Endothelial cell of umbilical vein (primary cell): ENCODE results near the gene RRM2. TPM values are rescaled to one million over a fixed set of nuclear protein-coding genes. Genes with fewer than 3 reads are reported as not detected.
"Not testable (repeated sequence)": the region's sequence is repeated elsewhere in the genome, so short reads cannot be mapped to it uniquely, and the experiment has no call there.

Source experiments
- BruUV-seq: library from RNA; stranded (reverse); fragments of 400-500 nt; replicated peaks from 2 replicates; lab custom pipeline; 2021; lab: Mats Ljungman, UMichigan
- CTCF ChIA-PET: fragments of 300-600, 350-600 bp; sonication (Branson Sonifier 250); formaldehyde crosslinking; loops from one replicate; lab custom pipeline; 2021; ENCODE audit warnings: antibody characterized with exemption, inconsistent platforms; lab: Charles Lee
- POLR2A ChIA-PET: fragments of 300-600, 350-600 bp; sonication (Branson Sonifier 250); formaldehyde crosslinking; loops from one replicate; lab custom pipeline; 2021; ENCODE audit warnings: antibody characterized with exemption, inconsistent platforms; lab: Charles Lee
- DNase-seq: peaks from one replicate; pipeline ENCODE4 v3.0.0-alpha.2; 2011; ENCODE audit warnings: low read depth, low spot score
- FAIRE-seq: peaks from 2 replicates; lab custom pipeline; 2011; peaks lifted over from hg19 to GRCh38; lab: Jason Lieb, UNC
- H2AFZ ChIP-seq: 2 replicates; pipeline ENCODE4 v1.6.0; 2012; ENCODE audit warnings: low read depth, low read length, control low read depth, inconsistent platforms
- H3K27ac ChIP-seq: 2 replicates; pipeline ENCODE4 v1.5.1; 2011; ENCODE audit warnings: low read depth, mild to moderate bottlenecking, control low read depth, low read length, moderate library complexity; ENCODE audit not compliant: insufficient read depth
- H3K27me3 ChIP-seq, 2 experiments: 2 replicates each; pipeline versions ENCODE4 v1.6.0 to v1.6.1; 2011; ENCODE audit warnings: low read length in 2 of 2, mixed read lengths in 1 of 2; ENCODE audit not compliant: control insufficient read depth in 2 of 2, insufficient read depth in 2 of 2
- H3K36me3 ChIP-seq, 2 experiments: 2 replicates in 1 of 2; 3 replicates in 1 of 2; pipeline ENCODE4 v1.5.1; 2011; ENCODE audit warnings: low read length in 2 of 2, mild to moderate bottlenecking in 1 of 2, moderate library complexity in 1 of 2; ENCODE audit not compliant: control insufficient read depth in 2 of 2, insufficient read depth in 2 of 2; ENCODE audit errors: extremely low read depth in 1 of 2
- H3K4me1 ChIP-seq: 3 replicates; pipeline ENCODE4 v1.5.1; 2011; ENCODE audit warnings: mild to moderate bottlenecking, low read length; ENCODE audit not compliant: control insufficient read depth, insufficient read depth; ENCODE audit errors: extremely low read depth
- H3K4me2 ChIP-seq: 2 replicates; pipeline ENCODE4 v1.6.1; 2011; ENCODE audit warnings: low read length, control low read depth, mixed read lengths; ENCODE audit not compliant: insufficient read depth
- H3K4me3 ChIP-seq, 3 experiments: fragments of 200-600 bp in 1 of 3; sonication (generic), shearing (Covaris generic) in 1 of 3; replicated peaks in 1 of 3; 2 replicates each; pipeline ENCODE4 v1.5.1; 2011 to 2016; ENCODE audit warnings: control low read depth in 3 of 3, low read length in 3 of 3, mild to moderate bottlenecking in 2 of 3, inconsistent platforms in 1 of 3, low read depth in 1 of 3, moderate library complexity in 1 of 3; ENCODE audit not compliant: insufficient read depth in 1 of 3
- H3K79me2 ChIP-seq: 2 replicates; pipeline ENCODE4 v1.6.0; 2012; ENCODE audit warnings: low read length, inconsistent platforms; ENCODE audit not compliant: control insufficient read depth, insufficient read depth
- H3K9ac ChIP-seq: replicated peaks from 2 replicates; pipeline ENCODE3; 2011; ENCODE audit warnings: low read length, control low read depth; ENCODE audit not compliant: insufficient read depth; ENCODE audit errors: extremely low read depth
- H3K9me1 ChIP-seq: replicated peaks from 3 replicates; pipeline ENCODE4 v1.6.0; 2011; ENCODE audit warnings: mild to moderate bottlenecking, low read length; ENCODE audit not compliant: control insufficient read depth, insufficient read depth; ENCODE audit errors: extremely low read depth
- H3K9me3 ChIP-seq: replicated peaks from 2 replicates; pipeline ENCODE4 v1.5.1; 2012; ENCODE audit warnings: low read length, inconsistent platforms; ENCODE audit not compliant: control insufficient read depth, insufficient read depth
- H4K20me1 ChIP-seq: replicated peaks from 2 replicates; pipeline ENCODE3; 2011; ENCODE audit warnings: mild to moderate bottlenecking, low read length; ENCODE audit not compliant: control insufficient read depth, insufficient read depth; ENCODE audit errors: extremely low read depth
- CTCF ChIP-seq, 2 donors: IDR thresholded peaks; 1 replicate in 1 of 2; 2 replicates in 1 of 2; pipeline ENCODE4 v1.5.1; 2011; ENCODE audit warnings: low read length in 2 of 2, mild to moderate bottlenecking in 2 of 2, moderate library complexity in 2 of 2, control low read depth in 1 of 2, inconsistent platforms in 1 of 2, low read depth in 1 of 2; ENCODE audit not compliant: insufficient read depth in 1 of 2; ENCODE audit errors: extremely low read depth in 1 of 2
- EZH2 ChIP-seq: IDR thresholded peaks from 2 replicates; pipeline ENCODE4 v1.6.1; 2012; ENCODE audit warnings: borderline replicate concordance, low read depth, mild to moderate bottlenecking, moderate library complexity, low read length, inconsistent platforms; ENCODE audit not compliant: severe bottlenecking
- FOS ChIP-seq: IDR thresholded peaks from 2 replicates; pipeline ENCODE4 v1.6.1; 2011; ENCODE audit warnings: mild to moderate bottlenecking, low read length, moderate library complexity, borderline replicate concordance; ENCODE audit not compliant: insufficient read depth
- GATA2 ChIP-seq: IDR thresholded peaks from 2 replicates; pipeline ENCODE4 v1.7.0; 2011; ENCODE audit warnings: low read depth, mild to moderate bottlenecking, moderate library complexity, mixed read lengths, low read length; ENCODE audit not compliant: insufficient read length, insufficient read depth
- JUN ChIP-seq: IDR thresholded peaks from 2 replicates; pipeline ENCODE4 v1.6.1; 2011; ENCODE audit warnings: borderline replicate concordance, low read depth; ENCODE audit not compliant: insufficient read length, insufficient read depth
- MAX ChIP-seq: IDR thresholded peaks from 2 replicates; pipeline ENCODE4 v1.6.1; 2011; ENCODE audit not compliant: insufficient read depth, insufficient read length
- MYC ChIP-seq: IDR thresholded peaks from one replicate; pipeline ENCODE4 v1.6.1; 2011; ENCODE audit warnings: mild to moderate bottlenecking, low read depth, low read length
- POLR2A ChIP-seq: IDR thresholded peaks from 2 replicates; pipeline ENCODE4 v1.6.1; 2012; ENCODE audit warnings: low read depth, mild to moderate bottlenecking, control low read depth, low read length
- POLR2AphosphoS5 ChIP-seq: IDR thresholded peaks from 2 replicates; pipeline ENCODE4 v1.6.1; 2012; ENCODE audit warnings: low read depth, mild to moderate bottlenecking, control low read depth, low read length, moderate library complexity; ENCODE audit not compliant: insufficient read depth
- dilution Hi-C: fragments of 300-500 bp; cut with MboI; formaldehyde crosslinking; loops from one replicate; pipeline ENCODE4 v1.15.0; 2019; ENCODE audit warnings: low sequenced_read_pairs; ENCODE audit not compliant: extremely low pct_ligation_motif_present
- intact Hi-C: fragments of 100-400 bp; cut with micrococcal nuclease; formaldehyde crosslinking; loops from one replicate; pipeline ENCODE4 v1.10.0; 2022
- polyA plus RNA-seq, 4 experiments: library from polyadenylated mRNA; depleted of rRNA in 3 of 4; stranded (reverse) in 3 of 4; unstranded in 1 of 4; fragments of >200 nt; gene quantifications; 2 replicates each; pipeline versions ENCODE4 v1.2.1 to v1.2.3, GENCODE V29; 2011 to 2012; ENCODE audit warnings: missing spikeins in 1 of 4
- total RNA-seq: library from RNA; stranded (reverse); gene quantifications from 2 replicates; pipeline ENCODE4 v1.2.3, GENCODE V29; 2021

RRM2 gene
- total and polyA plus RNA-seq, 2 donors (not counting 3 experiments of a cell fraction or from before 2014, with no cell fraction given), result 40.9 to 246 TPM

- BruUV-seq, result no TSS peak
- no peak overlapping the region for H3K27ac ChIP-seq
- TF ChIP-seq MYC, result no peak
- TF ChIP-seq MAX, result no peak
- TF ChIP-seq EZH2, result peak; percentile 85
- no peak for TF ChIP-seq POLR2AphosphoS5
- no peak for TF ChIP-seq JUN
- TF ChIP-seq GATA2, result no peak
- TF ChIP-seq FOS, result no peak
- no peak for TF ChIP-seq POLR2A
- TF ChIP-seq CTCF (IDR thresholded peaks at IDR 0.05; ENCODE audit: extremely low read depth in 1 of 2, insufficient read depth in 1 of 2, low read depth in 1 of 2, low read length in 2 of 2), result no peak
- no peak for DNase-seq
- H3K4me2 ChIP-seq, result no peak overlapping the region
- POLR2A ChIA-PET, result no interaction called here
- H3K9me3 ChIP-seq, result no peaks in the 10 kb centered on the region
- no peak overlapping the region for H3K4me3 ChIP-seq
- dilution Hi-C loops, result no loop called here
- no peaks in the 10 kb centered on the region for H3K36me3 ChIP-seq
- no peaks in the 10 kb centered on the region for H3K4me1 ChIP-seq
- no peaks in the 10 kb centered on the region for H3K79me2 ChIP-seq
- H3K9me1 ChIP-seq, result no peaks in the 10 kb centered on the region
- no peak overlapping the region for H3K9ac ChIP-seq
- intact Hi-C loops, result no loop called here
- no peaks in the 10 kb centered on the region for H4K20me1 ChIP-seq
- CTCF ChIA-PET, result interaction anchor here (0.6 to 20.2 kb wide), 5 partner anchors 8 to 344 kb away, joined by 3 to 485 read pairs (median 5); no protein-coding TSS in a partner anchor
- H2AFZ ChIP-seq, result no peak overlapping the region
- H3K27me3 ChIP-seq, result peaks cover 21 to 33% of the 10 kb centered on the region in 2 experiments
- no peak for FAIRE-seq
Measured at GRCh38 chr2:10091182-10091888, 31.2 kb upstream of the RRM2 start.

GRCh38 chr2:10091889-10092244 lies 30.7 kb upstream of the RRM2 start:
- BruUV-seq, H2AFZ ChIP-seq, POLR2A ChIA-PET, H3K4me3 ChIP-seq, intact Hi-C loops, H3K79me2 ChIP-seq, H3K36me3 ChIP-seq, H4K20me1 ChIP-seq, DNase-seq, H3K4me1 ChIP-seq, H3K27ac ChIP-seq, H3K9me1 ChIP-seq, H3K9ac ChIP-seq, H3K4me2 ChIP-seq, H3K9me3 ChIP-seq, dilution Hi-C loops, FAIRE-seq: not testable (repeated sequence)
- peaks cover 21 to 33% of the 10 kb centered on the region in 2 experiments for H3K27me3 ChIP-seq
- CTCF ChIA-PET, result interaction anchor here (0.6 to 20.2 kb wide), 6 partner anchors 9 to 343 kb away, joined by 3 to 485 read pairs (median 4); no protein-coding TSS in a partner anchor
